Neural cell (in vitro differentiated cells): ENCODE results near the gene SMTNL1. TPM values are rescaled to one million over a fixed set of nuclear protein-coding genes. Genes with fewer than 3 reads are reported as not detected.
"Not testable (repeated sequence)": the region's sequence is repeated elsewhere in the genome, so short reads cannot be mapped to it uniquely, and the experiment has no call there.

Source experiments
- H2AFZ ChIP-seq: fragments of 200-600, 300-800 bp; sonication (generic), shearing (Covaris generic); 2 replicates; pipeline ENCODE4 v1.6.0; 2014; ENCODE audit warnings: low read depth, mild to moderate bottlenecking, antibody characterized with exemption, low read length, moderate library complexity
- H3F3A ChIP-seq: fragments of 200-600 bp; shearing (Covaris generic); 2 replicates; pipeline ENCODE4 v1.6.1; 2016; ENCODE audit warnings: mild to moderate bottlenecking, moderate library complexity, mixed read lengths, antibody characterized with exemption, low read length; ENCODE audit not compliant: insufficient read depth, poor library complexity, severe bottlenecking
- H3K27ac ChIP-seq: fragments of 200-600, 300-800 bp; sonication (generic), shearing (Covaris generic); 2 replicates; pipeline ENCODE4 v1.5.1; 2014; ENCODE audit warnings: mild to moderate bottlenecking, low read length, moderate library complexity
- H3K27me3 ChIP-seq: fragments of 300-800, 200-600 bp; sonication (generic), shearing (Covaris generic); 2 replicates; pipeline ENCODE4 v1.6.0; 2014; ENCODE audit warnings: mild to moderate bottlenecking, low read depth, low read length, moderate library complexity; ENCODE audit not compliant: insufficient read depth
- H3K36me3 ChIP-seq: fragments of 300-800, 200-600 bp; sonication (generic), shearing (Covaris generic); 2 replicates; pipeline ENCODE4 v1.5.1; 2014; ENCODE audit warnings: mild to moderate bottlenecking, antibody characterized with exemption, low read length, moderate library complexity; ENCODE audit not compliant: insufficient read depth
- H3K4me2 ChIP-seq: fragments of 300-800, 200-600 bp; sonication (generic), shearing (Covaris generic); 2 replicates; pipeline ENCODE4 v1.6.0; 2014; ENCODE audit warnings: mild to moderate bottlenecking, low read length
- H3K4me3 ChIP-seq: fragments of 300-800, 200-600 bp; sonication (generic), shearing (Covaris generic); 2 replicates; pipeline ENCODE4 v1.5.1; 2014; ENCODE audit warnings: mild to moderate bottlenecking, low read length, moderate library complexity
- H3K79me2 ChIP-seq: fragments of 200-600 bp; shearing (Covaris generic); replicated peaks from 2 replicates; pipeline ENCODE4 v1.6.0; 2014; ENCODE audit warnings: mild to moderate bottlenecking, low read length, moderate library complexity; ENCODE audit not compliant: insufficient read depth
- H3K9ac ChIP-seq: fragments of 300-800, 200-600 bp; sonication (generic), shearing (Covaris generic); 2 replicates; pipeline ENCODE4 v1.6.1; 2016; ENCODE audit warnings: mild to moderate bottlenecking, low read length, mixed read lengths
- H3K9me2 ChIP-seq: fragments of 200-600 bp; shearing (Covaris generic); 2 replicates; pipeline ENCODE4 v1.6.1; 2016; ENCODE audit warnings: mild to moderate bottlenecking, low read length, mixed read lengths; ENCODE audit not compliant: insufficient read depth
- H3K9me3 ChIP-seq: fragments of 200-600, 300-800 bp; sonication (generic), shearing (Covaris generic); 2 replicates; pipeline ENCODE4 v1.6.1; 2016; ENCODE audit warnings: mild to moderate bottlenecking, mixed run types, low read length, moderate library complexity, mixed read lengths
- H4K20me1 ChIP-seq: fragments of 200-600 bp; shearing (Covaris generic); 2 replicates; pipeline ENCODE4 v1.6.1; 2016; ENCODE audit warnings: mild to moderate bottlenecking, mixed run types; ENCODE audit not compliant: insufficient read depth
- CTCF ChIP-seq: fragments of 450-650 bp; IDR thresholded peaks from 2 replicates; pipeline ENCODE4 v1.5.1; 2014; ENCODE audit warnings: antibody characterized with exemption, mild to moderate bottlenecking, moderate library complexity; ENCODE audit not compliant: poor library complexity, severe bottlenecking
- EP300 ChIP-seq: fragments of 450-650 bp; conservative IDR thresholded peaks from 2 replicates; pipeline ENCODE4 v1.6.1; 2014; ENCODE audit warnings: antibody characterized with exemption, mild to moderate bottlenecking, moderate library complexity; ENCODE audit not compliant: poor library complexity, severe bottlenecking
- EZH2 ChIP-seq: fragments of 200-600, 300-800 bp; shearing (Covaris generic), sonication (generic); IDR thresholded peaks from 2 replicates; pipeline ENCODE4 v1.6.1; 2014; ENCODE audit warnings: antibody characterized with exemption, low read length, borderline replicate concordance, mild to moderate bottlenecking; ENCODE audit not compliant: insufficient read depth, poor library complexity, severe bottlenecking
- MXI1 ChIP-seq: fragments of 450-650 bp; conservative IDR thresholded peaks from 2 replicates; pipeline ENCODE4 v1.6.1; 2014; ENCODE audit warnings: antibody characterized with exemption, mild to moderate bottlenecking; ENCODE audit not compliant: poor library complexity, severe bottlenecking
- POLR2AphosphoS5 ChIP-seq: IDR thresholded peaks from 2 replicates; pipeline ENCODE4 v1.6.1; 2012
- RAD21 ChIP-seq: fragments of 450-650 bp; conservative IDR thresholded peaks from 2 replicates; pipeline ENCODE4 v1.6.1; 2014; ENCODE audit warnings: antibody characterized with exemption, mild to moderate bottlenecking, moderate library complexity
- REST ChIP-seq: IDR thresholded peaks from 2 replicates; pipeline ENCODE4 v1.6.1; 2012; ENCODE audit warnings: borderline replicate concordance
- SMC3 ChIP-seq: fragments of 450-650 bp; conservative IDR thresholded peaks from 2 replicates; pipeline ENCODE4 v1.6.1; 2014; ENCODE audit warnings: antibody characterized with exemption, mild to moderate bottlenecking, moderate library complexity; ENCODE audit not compliant: poor library complexity
- TAF1 ChIP-seq: IDR thresholded peaks from 2 replicates; pipeline ENCODE4 v1.6.1; 2012; ENCODE audit warnings: low read depth
- polyA plus RNA-seq: library from polyadenylated mRNA; depleted of rRNA; stranded (reverse); fragments of >200 nt; gene quantifications from 2 replicates; pipeline ENCODE4 v1.2.3, GENCODE V29; 2014

SMTNL1 gene
- polyA plus RNA-seq, 1 donor from 2014 or later: not detected

- Histone ChIP-seq H4K20me1 (no peaks in the 10 kb centered on the region), H3K27me3 (no peaks in the 10 kb centered on the region), H3F3A (no peaks in the 10 kb centered on the region), H3K9ac (peak within 1 kb of the TSS; percentile 68), H3K9me3 (no peaks in the 10 kb centered on the region), H3K4me2 (peak within 1 kb of the TSS; percentile 96), H3K9me2 (no peaks in the 10 kb centered on the region), H2AFZ (peak within 1 kb of the TSS; percentile 67), H3K36me3 (no peaks in the 10 kb centered on the region), H3K27ac (peak within 1 kb of the TSS; percentile 43), H3K79me2 (peaks cover 8% of the 10 kb centered on the region), H3K4me3 (peak within 1 kb of the TSS; percentile 86)
- peak; percentile 23 for TF ChIP-seq REST
- peak; percentile 17 for TF ChIP-seq EP300
- peak; percentile 28 for TF ChIP-seq POLR2AphosphoS5
- peak; percentile 47 for TF ChIP-seq SMC3
- TF ChIP-seq TAF1: no peak
- TF ChIP-seq MXI1: peak; percentile 98
- no peak for TF ChIP-seq RAD21
Measured at GRCh38 chr11:57530596-57531507, 6.5 kb upstream of the SMTNL1 start, which contains the start of gene TIMM10. TSS of gene TIMM10 (minus strand) at chr11:57530754. CDS start at chr11:57530189, 565 bp downstream.

- H2AFZ ChIP-seq, H3F3A ChIP-seq, H3K4me2 ChIP-seq, H3K9ac ChIP-seq, H3K9me2 ChIP-seq, H4K20me1 ChIP-seq, H3K27me3 ChIP-seq, H3K79me2 ChIP-seq, H3K27ac ChIP-seq, H3K4me3 ChIP-seq, H3K36me3 ChIP-seq, H3K9me3 ChIP-seq: not testable (repeated sequence)
Measured at GRCh38 chr11:57534449-57534848, 2.9 kb upstream of the SMTNL1 start.

GRCh38 chr11:57539342-57539741 lies 1.9 kb downstream of the SMTNL1 start:
- Histone ChIP-seq H3K79me2 (no peaks in the 10 kb centered on the region), H3F3A (no peaks in the 10 kb centered on the region), H3K4me3 (no peak overlapping the region), H2AFZ (no peak overlapping the region), H3K4me2 (no peak overlapping the region), H3K9ac (no peak overlapping the region), H3K36me3 (no peaks in the 10 kb centered on the region), H3K9me3 (no peaks in the 10 kb centered on the region), H3K9me2 (no peaks in the 10 kb centered on the region), H4K20me1 (no peaks in the 10 kb centered on the region), H3K27ac (no peak overlapping the region), H3K27me3 (no peaks in the 10 kb centered on the region)
- no peak for TF ChIP-seq EP300
- no peak for TF ChIP-seq REST
- no peak for TF ChIP-seq EZH2
- TF ChIP-seq CTCF: no peak
- TF ChIP-seq POLR2AphosphoS5: no peak
- no peak for TF ChIP-seq RAD21
- TF ChIP-seq MXI1: no peak
- no peak for TF ChIP-seq TAF1
- no peak for TF ChIP-seq SMC3
